ENCODE data around the gene DCLK2. TPM values are rescaled to one million over a fixed set of nuclear protein-coding genes. Genes with fewer than 3 reads are reported as not detected.

The DCLK2 gene
- total RNA-seq, 1 donor from 2014 or later, result 0.21 TPM

DNA sequence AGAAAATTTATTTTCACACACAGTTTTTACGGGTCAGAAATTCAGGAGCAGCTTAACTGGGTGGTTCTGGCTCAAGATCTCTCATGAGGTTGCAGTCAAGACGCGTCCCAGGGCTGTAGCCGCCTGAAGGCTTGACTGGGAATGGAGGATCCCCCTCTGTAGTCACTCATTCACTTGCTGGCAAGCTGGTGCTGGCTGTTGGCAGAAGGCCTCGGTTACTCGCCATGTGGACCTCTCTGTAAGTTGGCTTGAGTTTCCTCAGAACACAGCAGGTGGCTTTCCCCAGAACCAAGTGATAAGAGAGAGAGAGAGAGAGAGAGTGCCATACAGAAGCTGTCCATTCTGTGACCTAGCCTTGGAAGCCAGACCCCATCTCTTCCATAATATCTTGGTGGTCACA, 132.8 kb downstream of the DCLK2 start:
- no peak for DNase-seq (ENCODE audit: low spot score)
- Mint-ChIP-seq H3K27ac (no peak overlapping the region), H3K36me3 (ENCODE audit: low read depth) (no peaks in the 10 kb centered on the region), H3K27me3 (ENCODE audit: low read depth) (peaks cover 4% of the 10 kb centered on the region), H3K4me1 (ENCODE audit: low read depth) (no peaks in the 10 kb centered on the region), H3K9me3 (no peaks in the 10 kb centered on the region), H3K4me3 (ENCODE audit: low read depth) (no peak overlapping the region)
- intact Hi-C loops (cut with micrococcal nuclease), result no loop called here

DNA sequence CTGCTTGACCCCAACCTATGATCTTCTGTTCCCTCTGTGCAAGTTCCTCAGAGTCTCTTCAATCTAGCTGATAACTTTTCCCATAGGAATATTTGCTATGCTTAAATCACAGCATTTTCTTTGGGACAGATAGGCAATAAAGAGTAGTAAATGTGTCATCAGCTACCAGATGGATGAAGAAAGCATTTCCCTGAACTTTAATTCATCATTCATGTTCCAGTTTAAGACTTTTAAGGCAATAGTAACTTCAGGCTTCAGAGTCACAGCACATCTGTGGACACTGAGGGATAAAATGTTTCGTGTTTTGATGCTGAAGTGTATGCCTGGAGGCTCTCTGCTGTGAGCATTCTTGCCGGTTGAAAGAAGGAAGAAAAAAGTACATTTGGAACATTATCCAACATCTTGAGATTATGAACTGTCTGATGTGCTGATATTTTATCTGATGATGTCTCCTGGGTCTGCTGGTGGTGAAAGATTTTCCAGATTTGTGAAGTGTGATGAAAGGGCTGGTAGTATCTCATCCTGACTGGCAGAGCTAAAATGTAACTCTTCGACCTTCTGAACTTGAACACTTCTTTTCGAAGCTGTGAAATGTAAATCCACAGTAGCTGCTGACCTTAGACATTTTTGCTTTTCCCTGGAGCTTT, 133.7 kb downstream of the DCLK2 start:
- Mint-ChIP-seq H3K4me1 (ENCODE audit: low read depth) (no peaks in the 10 kb centered on the region), H3K4me3 (ENCODE audit: low read depth) (no peak overlapping the region), H3K36me3 (ENCODE audit: low read depth) (no peaks in the 10 kb centered on the region), H3K9me3 (no peaks in the 10 kb centered on the region), H3K27me3 (ENCODE audit: low read depth) (peaks cover 4% of the 10 kb centered on the region), H3K27ac (no peak overlapping the region)
- intact Hi-C loops (cut with micrococcal nuclease), result no loop called here
- no peak for DNase-seq (ENCODE audit: low spot score)

DNA sequence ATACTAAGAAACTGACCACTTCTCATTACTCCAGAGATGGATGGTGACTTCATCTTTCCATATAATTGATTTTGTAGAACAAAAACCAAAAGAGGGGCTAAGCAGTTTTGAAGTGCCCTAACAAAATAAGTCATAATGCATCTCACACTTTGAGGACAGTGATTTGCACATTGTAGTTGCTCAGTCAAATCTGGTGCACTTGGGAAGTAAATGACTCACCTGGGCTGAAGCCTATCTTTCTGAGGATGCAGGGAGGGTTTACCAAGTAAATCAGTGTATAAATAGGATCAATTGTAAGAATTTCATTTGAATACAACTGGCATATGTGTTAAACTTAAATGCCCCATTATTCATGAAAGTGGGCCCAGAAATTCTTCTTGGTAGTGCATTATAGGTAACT, 134.2 kb downstream of the DCLK2 start:
- no peak overlapping the region for H3K27ac Mint-ChIP-seq
- H3K4me3 Mint-ChIP-seq (ENCODE audit: low read depth), result no peak overlapping the region
- H3K27me3 Mint-ChIP-seq (ENCODE audit: low read depth), result peaks cover 4% of the 10 kb centered on the region
- no peak for DNase-seq (ENCODE audit: low spot score)
- H3K4me1 Mint-ChIP-seq (ENCODE audit: low read depth), result no peaks in the 10 kb centered on the region
- no peaks in the 10 kb centered on the region for H3K9me3 Mint-ChIP-seq
- intact Hi-C loops (cut with micrococcal nuclease), result no loop called here
- no peaks in the 10 kb centered on the region for H3K36me3 Mint-ChIP-seq (ENCODE audit: low read depth)

DNA sequence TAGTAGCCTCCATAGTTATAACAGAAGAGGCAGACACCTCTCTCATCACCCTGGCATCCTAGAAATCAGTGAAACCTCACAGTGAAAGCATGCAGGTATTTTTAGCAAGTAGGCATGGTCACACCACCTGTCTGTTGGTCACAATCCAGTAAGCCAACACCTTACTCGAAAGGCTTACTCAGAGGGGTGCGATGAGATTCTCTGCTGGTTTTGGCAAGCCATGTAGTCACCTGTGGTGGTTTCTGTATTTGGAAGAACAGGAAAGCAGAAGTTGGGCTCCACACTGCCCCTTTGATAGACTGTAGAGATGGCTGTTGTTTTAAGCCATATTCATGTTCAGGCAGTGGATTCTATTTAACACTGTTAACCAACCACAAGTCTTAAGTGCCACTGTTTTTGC, 134.7 kb downstream of the DCLK2 start:
- intact Hi-C loops (cut with micrococcal nuclease), result no loop called here
- DNase-seq (ENCODE audit: low spot score), result no peak
- peaks cover 4% of the 10 kb centered on the region for H3K27me3 Mint-ChIP-seq (ENCODE audit: low read depth)

DNA sequence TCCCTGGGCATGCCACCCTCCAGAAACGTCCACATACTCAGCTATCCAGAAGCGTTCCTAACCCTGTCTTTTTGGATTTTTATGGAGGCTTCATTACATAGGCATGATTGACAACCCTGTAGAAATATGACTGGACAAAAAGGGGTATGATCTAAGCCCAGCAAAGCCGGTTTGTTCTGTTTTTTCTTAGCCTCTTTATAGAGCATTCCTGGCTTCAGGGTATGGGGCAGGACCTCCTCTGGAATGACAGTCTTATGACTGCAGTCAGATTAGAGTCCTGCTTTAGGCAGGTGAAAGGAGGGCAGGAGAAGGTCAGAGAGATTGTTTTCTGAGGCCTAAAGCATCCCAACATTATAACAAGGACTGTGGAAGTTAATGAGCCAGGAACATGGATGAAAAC, 137.4 kb downstream of the DCLK2 start:
- Mint-ChIP-seq H3K27ac (no peak overlapping the region), H3K9me3 (no peaks in the 10 kb centered on the region), H3K27me3 (ENCODE audit: low read depth) (peaks cover 4% of the 10 kb centered on the region), H3K4me1 (ENCODE audit: low read depth) (no peaks in the 10 kb centered on the region), H3K36me3 (ENCODE audit: low read depth) (no peaks in the 10 kb centered on the region), H3K4me3 (ENCODE audit: low read depth) (no peak overlapping the region)
- intact Hi-C loops (cut with micrococcal nuclease), result no loop called here
- DNase-seq (ENCODE audit: low spot score), result no peak

More for the DNA sequence above, 134.7 kb downstream of the DCLK2 start:
- no peaks in the 10 kb centered on the region for H3K9me3 Mint-ChIP-seq
- H3K4me1 Mint-ChIP-seq (ENCODE audit: low read depth), result no peaks in the 10 kb centered on the region
- no peak overlapping the region for H3K27ac Mint-ChIP-seq
- no peak overlapping the region for H3K4me3 Mint-ChIP-seq (ENCODE audit: low read depth)
- no peaks in the 10 kb centered on the region for H3K36me3 Mint-ChIP-seq (ENCODE audit: low read depth)

DNA sequence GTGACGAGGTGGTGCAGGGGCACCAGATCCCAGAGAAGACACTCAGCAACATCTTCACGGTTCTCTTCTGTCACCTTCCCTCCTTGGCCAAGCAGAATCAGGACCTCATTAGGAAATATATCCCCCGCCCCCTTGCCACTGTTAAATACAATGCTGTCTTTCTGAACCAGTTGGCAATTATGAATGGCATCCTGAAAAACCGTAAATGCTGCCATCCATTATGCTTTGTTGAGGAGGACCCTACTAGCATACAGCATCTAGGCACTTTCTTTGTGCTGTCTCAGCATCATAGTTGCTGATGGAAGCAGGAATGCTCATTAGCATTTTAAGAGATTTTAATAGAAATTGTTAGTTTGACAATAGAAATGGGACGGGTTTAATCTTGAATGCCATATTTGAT, 138.5 kb downstream of the DCLK2 start:
- Mint-ChIP-seq H3K4me3 (ENCODE audit: low read depth) (no peak overlapping the region), H3K27me3 (ENCODE audit: low read depth) (peaks cover 4% of the 10 kb centered on the region), H3K27ac (no peak overlapping the region), H3K36me3 (ENCODE audit: low read depth) (no peaks in the 10 kb centered on the region), H3K9me3 (no peaks in the 10 kb centered on the region), H3K4me1 (ENCODE audit: low read depth) (no peaks in the 10 kb centered on the region)
- no peak for DNase-seq (ENCODE audit: low spot score)
- intact Hi-C loops (cut with micrococcal nuclease), result no loop called here

DNA sequence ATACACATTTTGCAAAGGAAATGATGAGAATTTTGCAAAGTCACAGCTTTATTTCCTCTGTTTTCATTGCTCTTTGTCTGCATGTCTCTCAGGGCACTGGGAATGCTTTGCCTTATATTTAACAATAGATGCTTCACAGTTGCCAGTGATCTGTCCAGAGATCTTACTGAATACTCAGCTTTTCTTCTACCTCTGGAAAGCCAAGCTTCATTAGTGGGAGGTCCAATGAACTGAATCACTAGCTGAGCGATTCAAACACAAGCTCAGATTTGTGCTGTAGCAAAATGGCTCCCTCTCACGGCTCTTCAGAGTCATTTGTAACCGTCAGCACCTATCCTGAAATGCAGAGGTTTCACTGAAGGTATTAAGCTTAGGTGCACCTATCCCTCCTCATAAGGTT, 138.9 kb downstream of the DCLK2 start:
- Mint-ChIP-seq H3K4me1 (ENCODE audit: low read depth) (no peaks in the 10 kb centered on the region), H3K27me3 (ENCODE audit: low read depth) (peaks cover 1% of the 10 kb centered on the region), H3K9me3 (no peaks in the 10 kb centered on the region), H3K36me3 (ENCODE audit: low read depth) (no peaks in the 10 kb centered on the region), H3K4me3 (ENCODE audit: low read depth) (no peak overlapping the region), H3K27ac (no peak overlapping the region)
- intact Hi-C loops (cut with micrococcal nuclease), result no loop called here
- DNase-seq (ENCODE audit: low spot score), result no peak

DNA sequence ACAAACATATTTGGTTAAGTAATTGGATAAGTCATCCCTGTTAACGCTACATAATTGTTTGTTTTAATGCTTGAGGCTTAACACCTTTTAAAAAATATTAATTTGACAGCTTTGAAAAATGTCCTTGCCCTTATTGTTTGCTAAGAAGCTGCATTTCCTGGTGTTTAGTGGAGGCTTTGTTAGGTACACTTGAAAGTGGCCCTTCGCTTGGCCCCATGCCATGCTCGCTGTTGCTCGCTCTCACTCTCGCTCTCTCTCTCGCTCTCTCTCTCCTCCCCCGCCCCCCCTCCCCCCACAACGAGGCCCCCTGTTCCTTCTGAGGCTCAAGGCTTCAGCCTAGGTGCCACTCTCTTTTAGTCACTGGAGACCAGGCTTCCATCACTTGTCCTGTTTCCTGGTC, 139.6 kb downstream of the DCLK2 start:
- H3K36me3 Mint-ChIP-seq (ENCODE audit: low read depth), result no peaks in the 10 kb centered on the region
- H3K9me3 Mint-ChIP-seq, result no peaks in the 10 kb centered on the region
- H3K27ac Mint-ChIP-seq, result no peak overlapping the region
- H3K27me3 Mint-ChIP-seq (ENCODE audit: low read depth), result no peaks in the 10 kb centered on the region
- H3K4me1 Mint-ChIP-seq (ENCODE audit: low read depth), result no peaks in the 10 kb centered on the region
- intact Hi-C loops (cut with micrococcal nuclease), result no loop called here
- no peak for DNase-seq (ENCODE audit: low spot score)
- no peak overlapping the region for H3K4me3 Mint-ChIP-seq (ENCODE audit: low read depth)

DNA sequence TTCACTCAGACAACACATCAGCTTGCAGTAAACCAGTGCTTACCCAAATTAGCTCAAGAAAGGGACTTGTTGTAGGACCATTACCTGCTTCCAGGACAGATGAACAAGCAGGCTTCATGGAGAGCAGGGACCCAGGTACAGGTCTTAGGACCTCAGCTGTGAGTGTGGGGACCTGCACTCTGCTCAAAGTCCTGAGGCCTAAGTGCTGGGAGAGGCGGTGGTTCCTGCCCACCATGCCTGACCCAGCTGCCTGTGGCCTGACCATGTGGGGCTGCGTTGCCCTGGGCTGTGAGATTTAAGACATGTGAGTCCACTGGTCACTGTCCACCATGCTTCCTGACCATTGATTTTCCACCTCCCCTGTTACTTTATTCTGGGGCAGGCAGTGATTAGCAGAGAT, 140.2 kb downstream of the DCLK2 start:
- H3K27me3 Mint-ChIP-seq (ENCODE audit: low read depth), result no peaks in the 10 kb centered on the region
- DNase-seq (ENCODE audit: low spot score), result no peak
- no peak overlapping the region for H3K4me3 Mint-ChIP-seq (ENCODE audit: low read depth)
- H3K27ac Mint-ChIP-seq, result no peak overlapping the region
- no peaks in the 10 kb centered on the region for H3K9me3 Mint-ChIP-seq
- H3K4me1 Mint-ChIP-seq (ENCODE audit: low read depth), result no peaks in the 10 kb centered on the region
- H3K36me3 Mint-ChIP-seq (ENCODE audit: low read depth), result no peaks in the 10 kb centered on the region
- intact Hi-C loops (cut with micrococcal nuclease), result no loop called here

DNA sequence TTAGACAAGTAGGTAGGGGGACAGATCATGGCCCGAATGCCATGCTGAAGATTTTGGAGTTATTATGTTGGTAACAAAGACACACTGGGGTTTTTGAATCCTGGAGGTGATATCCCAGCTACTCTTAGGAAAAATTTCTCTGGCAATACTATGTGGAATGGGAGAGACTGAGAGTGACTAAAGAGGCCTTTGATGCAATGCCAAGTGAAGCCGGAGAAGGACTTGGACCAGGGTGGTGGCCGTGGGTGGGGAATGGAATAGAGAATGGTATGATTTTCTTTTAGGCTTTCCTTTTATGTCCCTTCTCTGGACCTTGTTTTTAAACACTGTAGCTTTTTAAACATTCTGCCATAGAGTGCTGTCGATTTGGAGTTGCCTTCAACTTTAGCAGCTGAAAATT, 141.6 kb downstream of the DCLK2 start:
- Mint-ChIP-seq H3K4me1 (ENCODE audit: low read depth) (no peaks in the 10 kb centered on the region), H3K27ac (no peak overlapping the region), H3K36me3 (ENCODE audit: low read depth) (no peaks in the 10 kb centered on the region), H3K27me3 (ENCODE audit: low read depth) (peaks cover 2% of the 10 kb centered on the region), H3K4me3 (ENCODE audit: low read depth) (no peak overlapping the region), H3K9me3 (no peaks in the 10 kb centered on the region)
- no peak for DNase-seq (ENCODE audit: low spot score)
- intact Hi-C loops (cut with micrococcal nuclease), result no loop called here

DNA sequence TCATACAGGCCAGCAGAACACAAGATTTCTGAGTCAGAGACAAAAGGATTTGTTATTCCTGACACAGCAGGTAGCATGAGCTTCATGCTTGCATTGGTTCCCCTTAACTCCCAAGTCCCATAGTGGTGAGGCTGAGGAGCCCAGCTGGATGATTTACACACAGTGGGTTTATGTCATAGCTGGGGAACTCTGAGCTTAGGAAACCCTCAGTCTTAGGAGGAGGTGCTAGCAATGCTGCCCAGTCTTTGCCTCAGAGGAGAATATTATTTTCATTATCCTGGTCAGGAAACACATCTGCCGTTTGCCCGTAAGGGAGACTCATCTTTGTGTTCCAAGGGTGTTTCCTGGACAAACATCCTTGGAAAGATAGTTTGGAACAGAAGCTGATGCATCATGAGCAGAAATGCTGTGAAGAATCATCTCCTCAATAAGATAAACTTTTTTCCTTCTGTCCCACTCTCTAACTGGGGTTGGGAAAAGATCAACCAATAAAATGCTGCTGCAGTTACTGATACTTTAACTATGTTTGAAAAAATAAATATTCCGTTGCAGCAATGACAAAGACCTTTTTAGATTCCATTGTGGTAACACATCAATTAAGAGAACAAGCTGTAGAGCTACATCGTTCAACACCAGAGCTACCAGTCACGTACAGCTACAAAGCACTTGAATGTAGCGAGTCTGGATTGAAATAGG, 146.8 kb downstream of the DCLK2 start:
- no peaks in the 10 kb centered on the region for H3K4me1 Mint-ChIP-seq (ENCODE audit: low read depth)
- intact Hi-C loops (cut with micrococcal nuclease), result no loop called here
- H3K27me3 Mint-ChIP-seq (ENCODE audit: low read depth), result peaks cover 4% of the 10 kb centered on the region
- no peak for DNase-seq (ENCODE audit: low spot score)
- no peaks in the 10 kb centered on the region for H3K9me3 Mint-ChIP-seq
- no peaks in the 10 kb centered on the region for H3K36me3 Mint-ChIP-seq (ENCODE audit: low read depth)
- no peak overlapping the region for H3K4me3 Mint-ChIP-seq (ENCODE audit: low read depth)
- no peak overlapping the region for H3K27ac Mint-ChIP-seq

DNA sequence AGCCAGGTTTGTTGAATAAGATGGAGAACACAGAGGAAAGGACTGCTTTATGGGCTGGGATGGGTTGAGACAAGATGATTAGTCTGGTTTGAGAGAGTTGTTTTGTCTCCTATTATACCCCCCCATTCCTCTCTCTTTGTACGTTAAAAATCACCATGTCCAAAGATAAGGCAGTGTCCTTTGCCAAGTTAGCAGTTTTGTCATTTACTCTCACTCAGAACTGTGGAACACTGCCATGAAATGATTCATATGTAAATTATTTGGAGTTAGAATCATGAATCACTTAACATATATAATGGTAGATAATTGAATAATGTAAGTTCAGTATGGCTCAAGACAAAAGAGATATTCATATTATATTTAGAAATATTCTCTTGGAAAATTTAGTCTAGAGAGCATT, 151.3 kb downstream of the DCLK2 start:
- no peak for DNase-seq (ENCODE audit: low spot score)
- intact Hi-C loops (cut with micrococcal nuclease), result no loop called here
- Mint-ChIP-seq H3K4me1 (ENCODE audit: low read depth) (no peaks in the 10 kb centered on the region), H3K4me3 (ENCODE audit: low read depth) (no peak overlapping the region), H3K36me3 (ENCODE audit: low read depth) (no peaks in the 10 kb centered on the region), H3K27ac (no peak overlapping the region), H3K9me3 (no peaks in the 10 kb centered on the region), H3K27me3 (ENCODE audit: low read depth) (peaks cover 11% of the 10 kb centered on the region)

DNA sequence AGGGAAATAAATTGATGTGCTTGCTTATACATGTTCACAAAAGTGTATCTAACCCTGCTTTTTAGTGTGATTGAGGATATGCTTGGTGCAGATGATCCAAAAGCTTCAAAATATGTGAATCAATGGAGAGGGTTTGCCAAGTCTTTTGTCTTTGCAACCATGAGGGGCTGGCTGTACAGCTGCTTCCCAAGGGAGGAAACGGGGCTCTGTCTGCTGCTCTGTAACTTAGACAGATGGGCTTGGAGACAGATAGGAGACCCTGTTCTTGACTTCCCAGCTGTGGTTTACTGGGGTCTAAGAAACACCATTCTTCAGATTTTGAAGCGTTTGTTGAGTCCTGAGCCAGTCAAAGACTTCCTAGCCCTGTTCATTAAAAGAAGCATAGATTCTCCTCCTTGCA, 152.3 kb downstream of the DCLK2 start:
- Mint-ChIP-seq H3K36me3 (ENCODE audit: low read depth) (no peaks in the 10 kb centered on the region), H3K4me1 (ENCODE audit: low read depth) (no peaks in the 10 kb centered on the region), H3K4me3 (ENCODE audit: low read depth) (no peak overlapping the region), H3K27me3 (ENCODE audit: low read depth) (peaks cover 11% of the 10 kb centered on the region), H3K9me3 (no peaks in the 10 kb centered on the region), H3K27ac (no peak overlapping the region)
- no peak for DNase-seq (ENCODE audit: low spot score)
- intact Hi-C loops (cut with micrococcal nuclease), result no loop called here

Data from activated T-helper 2 cell treated with anti-CD3 and anti-CD28 coated beads, Interferon-gamma antibody, Interleukin-2, Interleukin-4, amounts not matched to agents 10 μg/mL and 5 μg/mL and 100 μg/mL, durations not matched to agents 14 hours and 24 hours and 36 hours (primary cell).